ENCODE measurements around the gene MCC. TPM values are rescaled to one million over a fixed set of nuclear protein-coding genes. Genes with fewer than 3 reads are reported as not detected.

MCC gene
- total and polyA plus RNA-seq, 2 of the 4 experiments (the other 2 are of a cell fraction): 5.0 to 20.6 TPM

- BruUV-seq (replicated peaks): no TSS peak
Measured at GRCh38 chr5:113083481-113083880, 404.8 kb downstream of the MCC start.

More at GRCh38 chr5:113083481-113083880, 404.8 kb downstream of the MCC start:
- DNase-seq (no peak), ATAC-seq (ENCODE audit: low read depth) (no peak)
- no peak overlapping the region for H3K23ac ChIP-seq (ENCODE audit: low read depth, low read length)
- intact Hi-C loops (cut with micrococcal nuclease) (no loop called here), dilution Hi-C loops (cut with HindIII; ENCODE audit: low sequenced_read_pairs, unreplicated experiment) (no loop called here), in situ Hi-C loops (cut with MboI; ENCODE audit: low sequenced_read_pairs) (no loop called here)
- H2BK120ac ChIP-seq (ENCODE audit: low read depth, low read length): no peak overlapping the region
- POLR2A ChIA-PET (ENCODE audit: unreplicated experiment): no interaction called here
- H3K36me3 ChIP-seq (ENCODE audit: control insufficient read depth, insufficient read depth, low read length): peaks cover 35% of the 10 kb centered on the region
- H2BK20ac ChIP-seq (ENCODE audit: low read depth, low read length): no peak overlapping the region
- no peak overlapping the region for H2AK5ac ChIP-seq (ENCODE audit: low read depth, low read length)
- H3K56ac ChIP-seq (ENCODE audit: extremely low read depth, insufficient read depth, low read length): no peak overlapping the region
- peaks cover 7% of the 10 kb centered on the region; the same call in 1 of the 2 replicates for H3K9me1 ChIP-seq (ENCODE audit: insufficient read depth, low read length)
- no peak overlapping the region for H3K4me3 ChIP-seq (ENCODE audit: insufficient read depth, low read depth, low read length)
- no peak overlapping the region for H2AFZ ChIP-seq (replicated peaks; ENCODE audit: low read length, poor library complexity)
- H3K79me1 ChIP-seq (ENCODE audit: low read depth in 1 of 2, low read length in 2 of 2): no peaks in the 10 kb centered on the region
- H4K5ac ChIP-seq (ENCODE audit: low read depth, low read length): no peak overlapping the region
- no peak overlapping the region for H2BK15ac ChIP-seq (ENCODE audit: low read depth, low read length)
- no peak overlapping the region for H3K4me2 ChIP-seq (ENCODE audit: low read depth, low read length)
- H3K27me3 ChIP-seq (ENCODE audit: control insufficient read depth, insufficient read depth, low read length): no peaks in the 10 kb centered on the region
- H4K91ac ChIP-seq (ENCODE audit: insufficient read depth, low read depth, low read length): no peak overlapping the region
- H3K9ac ChIP-seq (ENCODE audit: low read depth, low read length): no peak overlapping the region
- no peak overlapping the region for H4K8ac ChIP-seq (ENCODE audit: low read depth in 2 of 2, low read length in 2 of 2)
- H3K4ac ChIP-seq (ENCODE audit: low read depth, low read length): no peak overlapping the region
- TF ChIP-seq POLR2A (IDR thresholded peaks at IDR 0.05; ENCODE audit: low read depth, low read length): no peak
- TF ChIP-seq FOS (IDR thresholded peaks at IDR 0.05; ENCODE audit: low read depth, low read length): no peak
- no peak for TF ChIP-seq SMC3 (IDR thresholded peaks at IDR 0.05; ENCODE audit: low read depth, low read length)
- TF ChIP-seq CTCF (conservative IDR thresholded peaks at IDR 0.05; ENCODE audit: low read depth, low read length): no peak
- TF ChIP-seq MAFK (IDR thresholded peaks at IDR 0.05; ENCODE audit: low read depth, low read length): no peak
- TF ChIP-seq RCOR1 (IDR thresholded peaks at IDR 0.05; ENCODE audit: insufficient replicate concordance, low read length): no peak
- TF ChIP-seq USF2 (IDR thresholded peaks at IDR 0.05; ENCODE audit: low read depth, low read length): no peak
- no peak for TF ChIP-seq ELK1 (IDR thresholded peaks at IDR 0.05; ENCODE audit: borderline replicate concordance, low read depth, low read length)
- TF ChIP-seq RFX5 (IDR thresholded peaks at IDR 0.05; ENCODE audit: low read depth, low read length): no peak
- no peaks in the 10 kb centered on the region for H4K20me1 ChIP-seq (ENCODE audit: insufficient read depth, low read length)
- H3K27ac ChIP-seq (ENCODE audit: insufficient read depth, low read length): no peak overlapping the region
- H2AK9ac ChIP-seq (replicated peaks; ENCODE audit: low read depth, low read length, poor library complexity): no peak overlapping the region
- H3K4me1 ChIP-seq (ENCODE audit: control insufficient read depth, insufficient read depth, low read length): peaks cover 2% of the 10 kb centered on the region; the same call in 1 of the 2 replicates
- CTCF ChIA-PET: no interaction called here
- no peak overlapping the region for H3K18ac ChIP-seq (ENCODE audit: low read depth, low read length)
- H2BK5ac ChIP-seq (ENCODE audit: low read depth, low read length, poor library complexity, severe bottlenecking): no peak overlapping the region
- no peaks in the 10 kb centered on the region for H3K9me3 ChIP-seq (ENCODE audit: control insufficient read depth, insufficient read depth, low read length)
- H3K14ac ChIP-seq (replicated peaks; ENCODE audit: low read depth, low read length): no peak overlapping the region
